Non-pigmented ciliary epithelial cell (primary cell): ENCODE data around the gene GGA1.
"Not testable (repeated sequence)": the region's sequence is repeated elsewhere in the genome, so short reads cannot be mapped to it uniquely, and the experiment has no call there.

Experiments used
- DNase-seq: peaks from one replicate; pipeline ENCODE4 v3.0.0-alpha.2; 2010; ENCODE audit warnings: low read depth

The GGA1 gene

DNA sequence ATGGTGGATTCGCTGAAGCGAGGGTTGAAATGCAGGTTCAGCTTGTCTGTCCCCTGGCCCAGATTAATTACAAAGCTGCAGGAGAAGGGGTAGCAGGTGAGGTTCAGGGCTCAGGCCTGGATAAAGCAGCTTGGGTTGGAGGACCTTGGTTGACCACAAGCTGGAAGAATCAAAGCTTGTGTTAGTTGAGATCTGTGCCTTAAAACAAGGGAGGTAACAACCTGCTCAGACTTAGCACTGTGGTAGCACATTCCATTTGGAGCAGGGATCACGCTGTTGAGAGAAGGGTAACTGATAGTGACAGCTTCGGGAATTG lies 38.0 kb upstream of the GGA1 start:
- DNase-seq: no peak

GRCh38 chr22:37571258-37571991 lies 37.2 kb upstream of the GGA1 start:
- DNase-seq: no peak

GRCh38 chr22:37571992-37572373 lies 36.7 kb upstream of the GGA1 start:
- no peak for DNase-seq

DNA sequence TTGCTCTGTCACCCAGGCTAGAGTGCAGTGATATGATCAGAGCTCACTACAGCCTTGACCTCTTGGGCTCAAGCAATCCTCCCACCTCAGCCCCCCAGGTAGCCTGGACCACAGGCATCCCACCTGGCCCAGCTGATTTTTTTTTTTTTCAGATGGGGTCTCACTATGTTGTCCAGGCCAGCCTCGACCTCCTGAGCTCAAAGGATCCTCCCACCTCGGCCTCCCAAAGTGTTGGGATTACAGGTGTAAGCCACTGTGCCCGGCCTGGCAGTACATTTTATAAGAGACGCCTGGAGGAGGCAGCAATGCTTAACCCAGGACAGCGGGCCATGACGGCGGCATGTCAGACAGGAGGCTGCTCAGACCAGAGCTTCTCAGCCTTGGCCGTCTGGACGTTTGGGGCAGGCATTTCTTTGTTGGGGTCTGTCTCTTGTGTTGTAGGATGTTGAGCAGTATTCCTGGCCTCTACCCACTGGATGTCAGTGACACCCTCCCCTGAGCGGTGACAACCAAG lies 33.1 kb upstream of the GGA1 start:
- DNase-seq: no peak

GRCh38 chr22:37578002-37578401 lies 30.6 kb upstream of the GGA1 start:
- DNase-seq: no peak

DNA sequence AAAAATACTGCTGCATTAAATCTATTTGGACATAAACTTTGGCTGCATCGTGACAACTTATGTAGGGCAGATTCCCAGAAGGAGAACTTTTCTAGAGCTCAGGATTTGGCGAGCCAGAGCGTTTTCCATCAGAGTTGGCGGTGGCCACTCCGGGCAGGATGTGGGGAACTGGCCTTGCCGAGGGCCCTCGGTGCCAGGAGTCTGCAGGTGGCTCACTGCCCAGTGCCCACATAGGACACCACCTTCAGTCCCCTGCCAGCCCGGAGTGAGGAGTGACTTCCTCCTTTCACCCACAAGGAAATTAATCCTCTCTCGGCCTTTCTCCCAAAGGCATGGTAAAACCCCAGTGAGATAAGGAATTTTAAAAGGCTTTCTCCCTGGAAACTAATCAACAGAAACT lies 27.1 kb upstream of the GGA1 start:
- DNase-seq: no peak

- DNase-seq: no peak
These were observed 26.1 kb upstream of the GGA1 start for GRCh38 chr22:37582526-37582925.

- no peak for DNase-seq
These were observed 20.0 kb upstream of the GGA1 start for GRCh38 chr22:37588546-37589215.

- DNase-seq: no peak
These were observed 19.0 kb upstream of the GGA1 start for GRCh38 chr22:37589636-37590035.

- not testable (repeated sequence) for DNase-seq
These were observed 17.6 kb upstream of the GGA1 start for GRCh38 chr22:37591081-37591480.

- no peak for DNase-seq
These were observed 16.7 kb upstream of the GGA1 start for GRCh38 chr22:37591823-37592404.

GRCh38 chr22:37594237-37594636 lies 14.4 kb upstream of the GGA1 start:
- DNase-seq: no peak

GRCh38 chr22:37599153-37599552 lies 9.5 kb upstream of the GGA1 start:
- DNase-seq: no peak

- no peak for DNase-seq
These were observed 7.5 kb upstream of the GGA1 start for GRCh38 chr22:37601203-37601539.

- DNase-seq: no peak
These were observed 6.8 kb upstream of the GGA1 start for GRCh38 chr22:37601540-37602442.

DNA sequence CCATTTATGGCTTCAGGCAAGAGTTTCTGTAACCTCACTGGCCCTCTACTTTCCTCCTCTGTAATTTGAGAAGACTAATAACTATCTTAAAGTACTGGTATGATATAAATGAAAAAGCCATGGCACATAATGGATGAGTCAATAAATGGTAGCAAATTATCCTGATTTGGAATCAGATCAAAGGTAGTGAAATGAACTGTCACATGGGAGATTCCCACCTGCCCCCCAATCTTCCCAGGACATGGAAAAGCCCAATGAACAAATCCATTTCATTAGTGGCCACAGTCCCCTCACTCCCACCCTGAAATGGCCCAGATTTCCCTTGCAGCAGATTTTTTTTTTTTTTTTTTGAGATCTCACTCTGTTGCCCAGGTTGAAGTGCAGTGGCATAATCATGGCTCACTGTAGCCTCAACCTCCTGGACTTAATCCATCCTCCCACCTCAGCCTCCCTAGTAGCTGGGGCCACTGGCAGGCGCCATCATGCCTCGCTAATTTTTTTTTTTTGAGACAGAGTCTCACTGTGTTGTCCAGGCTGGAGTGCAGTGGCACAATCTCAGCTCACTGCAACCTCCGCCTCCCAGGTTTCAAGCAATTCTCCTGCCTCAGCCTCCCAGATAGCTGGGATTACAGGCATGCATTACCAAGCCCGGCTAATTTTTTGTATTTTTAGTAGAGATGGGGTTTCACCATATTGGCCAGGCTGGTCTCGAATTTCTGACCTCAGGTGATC lies 5.9 kb upstream of the GGA1 start:
- not testable (repeated sequence) for DNase-seq

GRCh38 chr22:37604074-37604473 lies 4.6 kb upstream of the GGA1 start:
- DNase-seq: no peak

DNA sequence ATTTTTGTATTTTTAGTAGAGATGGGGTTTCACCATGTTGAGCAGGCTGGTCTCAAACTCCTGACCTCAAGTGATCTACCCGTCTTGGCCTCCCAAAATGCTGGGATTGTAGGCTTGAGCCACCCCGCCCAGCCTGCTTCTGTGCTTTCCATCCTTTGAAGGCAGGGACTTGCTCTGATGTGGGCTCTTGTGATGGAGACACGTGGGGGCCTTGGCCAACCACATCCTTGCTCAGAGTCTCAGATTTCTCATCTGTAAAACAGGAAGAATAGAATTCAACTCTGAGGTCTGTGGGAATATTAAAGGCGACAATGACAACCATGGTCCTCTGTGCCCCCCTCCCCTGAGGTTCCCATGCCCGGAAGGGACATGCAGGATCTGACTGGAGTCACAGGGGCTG lies 3.8 kb upstream of the GGA1 start:
- DNase-seq: no peak

- DNase-seq: no peak
These were observed 1.4 kb upstream of the GGA1 start for GRCh38 chr22:37607010-37607934.

DNA sequence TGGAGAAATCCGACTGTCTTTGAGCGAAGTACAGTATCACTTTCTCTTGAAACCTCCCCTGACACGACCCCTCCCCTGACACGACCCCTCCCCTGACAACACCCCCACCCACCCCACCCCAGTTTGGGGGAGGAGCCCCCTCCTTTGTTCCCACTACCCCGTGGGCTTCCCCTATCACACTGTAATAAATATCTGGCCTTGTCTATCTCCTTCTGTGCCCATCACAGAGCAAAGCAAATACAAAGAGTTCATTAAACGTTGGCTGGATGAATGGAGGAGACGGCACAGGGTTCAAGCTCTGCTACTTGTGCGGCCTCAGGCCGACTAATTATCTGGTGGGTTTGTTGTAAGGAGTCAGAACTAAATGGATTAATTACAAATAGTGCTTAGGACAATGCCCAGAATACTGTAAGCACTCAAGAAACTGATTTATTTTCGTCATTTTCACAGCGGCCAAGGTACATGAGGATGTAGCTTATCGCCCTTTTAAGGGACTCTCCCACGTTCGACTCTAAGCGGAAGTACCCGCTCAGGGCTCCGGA lies 628 bp upstream of the GGA1 start:
- DNase-seq: no peak
